GM21529 (cell line): ENCODE data around the gene PIAS3.
A peak's percentile ranks its signal among the peaks of the same experiment; 100 is the strongest.
"Not testable (repeated sequence)": the region's sequence is repeated elsewhere in the genome, so short reads cannot be mapped to it uniquely, and the experiment has no call there.

Experiments used
- ATAC-seq: cut with Tn5 transposase; IDR thresholded peaks from one replicate; pipeline ENCODE4 v1.9.1; 2021; ENCODE audit not compliant: unreplicated experiment

The PIAS3 gene

GRCh38 chr1:145877923-145878486 lies 19.1 kb upstream of the PIAS3 start:
- no peak for ATAC-seq

GRCh38 chr1:145874646-145875045 lies 15.8 kb upstream of the PIAS3 start:
- no peak for ATAC-seq

- no peak for ATAC-seq
Observed at GRCh38 chr1:145871994-145872924, 13.4 kb upstream of the PIAS3 start.

GRCh38 chr1:145868232-145868631 lies 9.4 kb upstream of the PIAS3 start:
- ATAC-seq, result no peak

GRCh38 chr1:145863282-145864018 lies 4.6 kb upstream of the PIAS3 start:
- no peak for ATAC-seq

GRCh38 chr1:145859491-145860023 lies 676 bp upstream of the PIAS3 start:
- ATAC-seq, result peak; percentile 79

- ATAC-seq, result peak; percentile 5
Observed at GRCh38 chr1:145858238-145858900, 512 bp downstream of the PIAS3 start.

GRCh38 chr1:145857170-145857569 lies 1.7 kb downstream of the PIAS3 start:
- no peak for ATAC-seq

- ATAC-seq, result no peak
Observed at GRCh38 chr1:145855426-145855948, 3.4 kb downstream of the PIAS3 start.

GRCh38 chr1:145849356-145850160 lies 9.3 kb downstream of the PIAS3 start:
- no peak for ATAC-seq

GRCh38 chr1:145847827-145848226 lies 11.1 kb downstream of the PIAS3 start:
- ATAC-seq, result no peak

- no peak for ATAC-seq
Observed at GRCh38 chr1:145846201-145846612, 12.7 kb downstream of the PIAS3 start.

- peak; percentile 71 for ATAC-seq
Observed at GRCh38 chr1:145845514-145846161, 13.2 kb downstream of the PIAS3 start, which contains the start of gene NUDT17. TSS of gene NUDT17 (plus strand) at chr1:145845630. CDS start at chr1:145845641, 11 bp downstream.

- peak; percentile 80 for ATAC-seq
Observed at GRCh38 chr1:145845144-145845513, 13.8 kb downstream of the PIAS3 start.

- ATAC-seq, result no peak
Observed at GRCh38 chr1:145843031-145843430, 15.8 kb downstream of the PIAS3 start.

- no peak for ATAC-seq
Observed at GRCh38 chr1:145837656-145838055, 21.2 kb downstream of the PIAS3 start.

GRCh38 chr1:145830810-145831209 lies 28.1 kb downstream of the PIAS3 start:
- not testable (repeated sequence) for ATAC-seq

GRCh38 chr1:145828367-145829026 lies 30.4 kb downstream of the PIAS3 start:
- no peak for ATAC-seq

GRCh38 chr1:145827966-145828365 lies 30.9 kb downstream of the PIAS3 start:
- ATAC-seq, result no peak
